GM23338 (cell line): ENCODE data around the gene BBS1.
"Not testable (repeated sequence)": the region's sequence is repeated elsewhere in the genome, so short reads cannot be mapped to it uniquely, and the experiment has no call there.

Source experiments
- CREB1 ChIP-seq: fragments of 250-450 bp; sonication (Bioruptor Pico); IDR thresholded peaks from 2 replicates; pipeline ENCODE4 v1.5.0; 2020; ENCODE audit warnings: low read depth, mild to moderate bottlenecking, moderate library complexity
- EZH2 ChIP-seq: fragments of 200-600 bp; sonication (generic); IDR thresholded peaks from one replicate; pipeline ENCODE4 v1.8.0; 2017; ENCODE audit warnings: antibody characterized with exemption, mild to moderate bottlenecking, low read depth; ENCODE audit not compliant: unreplicated experiment
- EZH2phosphoT487 ChIP-seq: fragments of 200-600 bp; sonication (generic); IDR thresholded peaks from one replicate; pipeline ENCODE4 v1.8.1; 2018; ENCODE audit warnings: antibody characterized with exemption; ENCODE audit not compliant: unreplicated experiment
- JUNB ChIP-seq: IDR thresholded peaks from one replicate; pipeline ENCODE4 v1.6.1; 2016; ENCODE audit warnings: antibody characterized with exemption; ENCODE audit not compliant: unreplicated experiment
- POLR2AphosphoS5 ChIP-seq: IDR thresholded peaks from 2 replicates; pipeline ENCODE4 v1.6.1; 2016; ENCODE audit warnings: antibody characterized with exemption, low read depth
- STAT1 ChIP-seq: IDR thresholded peaks from one replicate; pipeline ENCODE4 v1.6.1; 2016; ENCODE audit warnings: antibody characterized with exemption; ENCODE audit not compliant: unreplicated experiment
- ZNF114 ChIP-seq: fragments of 250-450 bp; sonication (Bioruptor Pico); IDR thresholded peaks from 2 replicates; pipeline ENCODE4 v1.5.0; 2020; ENCODE audit warnings: mild to moderate bottlenecking, moderate library complexity
- ZNF331 ChIP-seq: fragments of 250-450 bp; sonication (Bioruptor Pico); IDR thresholded peaks from 2 replicates; pipeline ENCODE4 v1.5.0; 2020; ENCODE audit warnings: low read depth, mild to moderate bottlenecking, moderate library complexity
- TF ChIP-seq, protein P1 (sequence below), 2 experiments: fragments of 200-600 bp in 1 of 2; sonication (generic) in 1 of 2; conservative IDR thresholded peaks; 2 replicates each; pipeline versions ENCODE4 v1.5.1 to v1.6.1; 2016 to 2017; ENCODE audit warnings: antibody characterized with exemption in 2 of 2, low read depth in 2 of 2, mild to moderate bottlenecking in 2 of 2, moderate library complexity in 1 of 2
- TF ChIP-seq, protein P2 (sequence below): IDR thresholded peaks from one replicate; pipeline ENCODE4 v1.6.1; 2018; ENCODE audit warnings: antibody characterized with exemption; ENCODE audit not compliant: unreplicated experiment

DNA sequence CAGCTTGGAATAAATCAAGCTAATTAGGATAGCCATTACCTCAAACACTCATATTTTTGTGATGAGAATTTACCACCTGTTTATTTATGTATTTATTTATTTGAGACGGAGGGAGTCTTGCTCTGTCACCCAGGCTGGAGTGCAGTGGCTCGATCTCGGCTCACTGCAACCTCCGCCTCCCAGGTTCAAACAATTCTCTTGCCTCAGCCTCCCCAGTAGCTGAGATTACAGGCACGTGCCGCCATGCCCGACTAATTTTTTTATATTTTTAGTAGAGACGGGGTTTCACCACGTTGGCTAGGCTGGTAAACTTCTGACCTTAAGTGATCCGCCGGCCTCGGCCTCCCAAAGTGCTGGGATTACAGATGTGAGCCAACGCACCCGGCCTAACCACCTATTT, 34.5 kb downstream of the BBS1 start:
- TF ChIP-seq, protein P1, sequence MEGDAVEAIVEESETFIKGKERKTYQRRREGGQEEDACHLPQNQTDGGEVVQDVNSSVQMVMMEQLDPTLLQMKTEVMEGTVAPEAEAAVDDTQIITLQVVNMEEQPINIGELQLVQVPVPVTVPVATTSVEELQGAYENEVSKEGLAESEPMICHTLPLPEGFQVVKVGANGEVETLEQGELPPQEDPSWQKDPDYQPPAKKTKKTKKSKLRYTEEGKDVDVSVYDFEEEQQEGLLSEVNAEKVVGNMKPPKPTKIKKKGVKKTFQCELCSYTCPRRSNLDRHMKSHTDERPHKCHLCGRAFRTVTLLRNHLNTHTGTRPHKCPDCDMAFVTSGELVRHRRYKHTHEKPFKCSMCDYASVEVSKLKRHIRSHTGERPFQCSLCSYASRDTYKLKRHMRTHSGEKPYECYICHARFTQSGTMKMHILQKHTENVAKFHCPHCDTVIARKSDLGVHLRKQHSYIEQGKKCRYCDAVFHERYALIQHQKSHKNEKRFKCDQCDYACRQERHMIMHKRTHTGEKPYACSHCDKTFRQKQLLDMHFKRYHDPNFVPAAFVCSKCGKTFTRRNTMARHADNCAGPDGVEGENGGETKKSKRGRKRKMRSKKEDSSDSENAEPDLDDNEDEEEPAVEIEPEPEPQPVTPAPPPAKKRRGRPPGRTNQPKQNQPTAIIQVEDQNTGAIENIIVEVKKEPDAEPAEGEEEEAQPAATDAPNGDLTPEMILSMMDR (conservative IDR thresholded peaks at IDR 0.05; ENCODE audit: low read depth in 2 of 2), result not testable (repeated sequence)
- TF ChIP-seq POLR2AphosphoS5; EZH2phosphoT487; EZH2; ZNF114; CREB1 (CRISPR knock-in tag); STAT1; JUNB; ZNF331 (CRISPR knock-in tag): not testable (repeated sequence)
- TF ChIP-seq, protein P2, sequence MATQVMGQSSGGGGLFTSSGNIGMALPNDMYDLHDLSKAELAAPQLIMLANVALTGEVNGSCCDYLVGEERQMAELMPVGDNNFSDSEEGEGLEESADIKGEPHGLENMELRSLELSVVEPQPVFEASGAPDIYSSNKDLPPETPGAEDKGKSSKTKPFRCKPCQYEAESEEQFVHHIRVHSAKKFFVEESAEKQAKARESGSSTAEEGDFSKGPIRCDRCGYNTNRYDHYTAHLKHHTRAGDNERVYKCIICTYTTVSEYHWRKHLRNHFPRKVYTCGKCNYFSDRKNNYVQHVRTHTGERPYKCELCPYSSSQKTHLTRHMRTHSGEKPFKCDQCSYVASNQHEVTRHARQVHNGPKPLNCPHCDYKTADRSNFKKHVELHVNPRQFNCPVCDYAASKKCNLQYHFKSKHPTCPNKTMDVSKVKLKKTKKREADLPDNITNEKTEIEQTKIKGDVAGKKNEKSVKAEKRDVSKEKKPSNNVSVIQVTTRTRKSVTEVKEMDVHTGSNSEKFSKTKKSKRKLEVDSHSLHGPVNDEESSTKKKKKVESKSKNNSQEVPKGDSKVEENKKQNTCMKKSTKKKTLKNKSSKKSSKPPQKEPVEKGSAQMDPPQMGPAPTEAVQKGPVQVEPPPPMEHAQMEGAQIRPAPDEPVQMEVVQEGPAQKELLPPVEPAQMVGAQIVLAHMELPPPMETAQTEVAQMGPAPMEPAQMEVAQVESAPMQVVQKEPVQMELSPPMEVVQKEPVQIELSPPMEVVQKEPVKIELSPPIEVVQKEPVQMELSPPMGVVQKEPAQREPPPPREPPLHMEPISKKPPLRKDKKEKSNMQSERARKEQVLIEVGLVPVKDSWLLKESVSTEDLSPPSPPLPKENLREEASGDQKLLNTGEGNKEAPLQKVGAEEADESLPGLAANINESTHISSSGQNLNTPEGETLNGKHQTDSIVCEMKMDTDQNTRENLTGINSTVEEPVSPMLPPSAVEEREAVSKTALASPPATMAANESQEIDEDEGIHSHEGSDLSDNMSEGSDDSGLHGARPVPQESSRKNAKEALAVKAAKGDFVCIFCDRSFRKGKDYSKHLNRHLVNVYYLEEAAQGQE, result not testable (repeated sequence)
